Stimulated activated CD4-positive, alpha-beta T cell treated with anti-CD3 and anti-CD28 coated beads, Interleukin-4, amount 100 ng/mL, for 24 hours (primary cell): ENCODE measurements around the gene CAPN14.

Source experiments
- DNase-seq: peaks from one replicate; pipeline ENCODE4 v3.0.0-alpha.2; 2020

CAPN14 gene

DNA sequence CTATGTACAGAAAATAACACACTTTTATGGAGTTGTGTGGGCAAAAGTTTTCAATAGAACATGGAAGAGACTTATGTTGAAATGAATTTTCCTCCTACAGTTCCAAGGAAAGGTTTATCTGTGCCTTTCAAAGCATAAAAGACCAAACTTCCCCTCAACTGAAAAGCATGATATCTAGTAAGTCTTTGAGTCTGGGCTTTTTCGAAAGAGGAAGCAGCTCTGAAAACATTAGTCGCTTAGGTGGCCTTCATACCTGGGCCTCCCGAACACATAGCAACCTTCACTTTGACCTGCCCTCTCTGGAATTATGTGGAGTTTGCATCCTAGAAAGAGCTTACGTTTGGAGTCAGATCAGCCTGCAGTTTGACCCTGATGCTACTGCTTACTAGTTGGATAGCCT is 4.8 kb upstream of the CAPN14 start:
- DNase-seq: no peak

DNA sequence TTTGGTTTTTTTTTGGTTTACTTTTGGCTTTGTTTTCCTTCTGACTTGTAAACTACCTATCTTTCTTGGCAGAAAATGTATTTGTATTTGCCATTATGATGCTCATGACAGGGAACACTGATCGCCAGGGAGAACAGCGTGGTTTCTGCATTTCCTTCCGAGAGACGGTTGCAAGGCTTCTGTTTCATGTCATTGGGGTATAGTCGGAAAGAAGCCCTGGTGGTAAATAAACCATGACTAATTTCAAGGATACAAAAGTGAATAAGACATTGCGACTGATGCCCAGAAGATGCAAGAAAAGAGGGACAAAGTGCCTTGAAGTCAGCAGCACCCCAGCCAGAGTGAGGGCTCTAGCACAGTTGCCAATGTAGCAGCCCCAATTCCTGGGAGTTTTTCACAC is 4.2 kb upstream of the CAPN14 start:
- no peak for DNase-seq

DNA sequence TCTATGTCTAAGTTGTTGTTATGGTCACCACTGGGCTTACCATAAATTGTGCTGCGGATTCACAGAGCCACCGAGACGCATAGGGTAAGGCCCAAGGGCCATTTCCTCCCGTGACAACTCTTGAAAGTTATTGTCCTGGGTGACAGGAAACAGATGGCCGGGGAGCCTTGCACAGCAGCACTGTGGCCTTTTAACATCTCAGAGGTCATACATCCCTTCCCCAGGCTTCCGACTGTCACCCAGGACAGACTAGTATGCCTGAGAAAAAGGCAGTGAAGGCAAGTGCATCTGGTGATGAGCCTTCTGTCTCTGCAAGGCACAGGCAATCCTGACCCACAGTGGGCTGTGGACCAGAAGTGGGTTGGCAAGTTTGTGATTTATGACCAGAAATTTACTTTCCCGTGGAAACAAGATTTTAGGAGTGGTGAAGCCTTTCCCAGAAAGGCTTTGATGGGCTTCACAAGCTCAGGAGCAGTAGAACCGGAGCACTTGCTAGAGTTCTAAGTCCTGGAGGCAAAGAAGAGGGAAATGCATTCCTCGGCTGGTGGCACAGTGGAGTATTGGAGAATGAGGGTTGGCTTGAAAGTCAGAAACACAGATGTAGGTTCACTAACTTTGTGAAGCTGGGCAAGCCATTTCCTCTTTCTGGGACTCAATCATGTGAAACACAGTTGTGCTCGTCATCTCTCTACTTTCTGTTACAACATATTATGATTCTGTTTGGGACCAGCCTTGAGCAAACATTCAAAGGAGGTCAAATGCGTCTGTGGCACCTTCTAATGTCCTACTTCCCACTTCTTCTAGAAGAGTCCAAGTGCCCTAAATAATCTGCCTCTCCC is 2.0 kb upstream of the CAPN14 start:
- no peak for DNase-seq

DNA sequence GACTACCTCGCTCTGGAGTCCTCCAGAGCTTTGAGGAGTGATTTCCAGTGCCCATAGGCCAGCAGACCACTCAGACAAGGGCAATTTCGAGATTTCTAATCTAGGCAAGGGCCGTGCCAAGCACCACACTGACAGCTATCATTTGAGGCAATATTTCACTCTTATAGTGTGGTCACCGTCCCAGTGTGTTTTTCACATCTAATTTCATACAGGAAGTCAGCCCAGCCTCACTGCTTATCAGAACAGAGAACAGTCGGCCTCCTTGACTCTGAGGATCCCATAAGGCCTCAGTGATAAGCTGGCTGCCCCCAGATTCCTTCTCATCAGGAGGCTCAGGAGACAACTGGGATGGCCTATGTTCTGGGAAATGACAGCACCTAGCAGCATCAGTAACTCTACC is 581 bp downstream of the CAPN14 start:
- DNase-seq: no peak

DNA sequence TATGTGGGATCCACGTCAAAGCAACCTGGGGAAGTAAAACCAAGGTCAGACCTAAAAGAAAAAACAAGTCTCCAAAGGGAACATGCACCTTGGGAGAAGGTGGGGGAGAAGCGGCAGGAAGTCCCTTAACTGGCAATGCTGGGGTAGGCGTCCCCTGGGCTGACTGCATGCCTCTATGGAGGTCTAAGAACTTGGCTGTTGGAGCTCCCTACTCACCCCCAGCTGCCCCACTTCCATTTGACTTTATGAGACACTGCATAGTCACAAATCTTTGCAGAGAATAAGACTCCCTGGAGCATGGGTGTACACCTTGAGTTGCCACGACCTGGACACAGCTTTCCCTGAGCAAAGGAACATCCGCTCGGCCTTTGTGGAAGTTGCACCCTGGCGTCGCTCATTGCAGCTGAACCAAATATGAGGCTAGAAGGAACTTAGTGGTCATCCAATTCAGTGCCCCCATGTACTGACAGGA is 2.8 kb downstream of the CAPN14 start:
- no peak for DNase-seq

DNA sequence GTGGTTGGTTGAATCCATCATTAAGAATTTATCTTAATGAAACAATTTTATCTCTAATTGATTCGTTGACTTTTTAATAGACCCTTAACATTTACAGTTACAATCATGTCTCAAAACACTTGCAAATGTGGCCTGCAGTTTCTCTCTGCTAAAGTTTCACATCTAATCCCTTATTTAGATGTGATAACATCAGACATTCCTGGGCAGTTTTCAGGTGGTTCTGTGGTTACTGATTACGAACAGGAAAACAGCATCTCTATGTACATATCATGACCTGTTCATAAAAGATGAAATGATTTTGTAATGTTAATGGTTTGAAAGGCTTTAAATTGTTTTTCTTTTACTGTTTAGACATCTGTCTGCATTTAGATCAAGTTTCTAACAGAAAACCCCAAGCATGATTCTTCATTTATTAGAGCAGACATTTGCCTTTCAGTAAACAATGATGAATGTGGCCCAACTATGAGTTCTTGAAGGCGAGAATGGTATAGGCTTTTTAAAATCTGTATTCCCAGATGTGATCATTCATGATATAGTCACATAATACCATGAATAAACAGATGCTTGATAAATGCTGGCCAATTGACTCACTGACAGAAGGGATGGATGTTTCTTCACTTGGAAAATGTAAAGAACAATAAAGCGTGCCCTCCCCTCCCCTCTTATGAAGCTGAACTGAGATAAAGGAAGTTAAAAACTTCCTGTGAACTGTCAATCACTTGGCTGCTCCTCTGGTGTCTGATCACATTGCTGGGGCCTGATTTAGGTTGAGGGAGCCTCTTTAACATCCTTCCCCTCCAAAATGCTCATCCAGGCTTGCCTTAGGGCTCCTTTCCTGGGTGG is 3.5 kb downstream of the CAPN14 start:
- no peak for DNase-seq

DNA sequence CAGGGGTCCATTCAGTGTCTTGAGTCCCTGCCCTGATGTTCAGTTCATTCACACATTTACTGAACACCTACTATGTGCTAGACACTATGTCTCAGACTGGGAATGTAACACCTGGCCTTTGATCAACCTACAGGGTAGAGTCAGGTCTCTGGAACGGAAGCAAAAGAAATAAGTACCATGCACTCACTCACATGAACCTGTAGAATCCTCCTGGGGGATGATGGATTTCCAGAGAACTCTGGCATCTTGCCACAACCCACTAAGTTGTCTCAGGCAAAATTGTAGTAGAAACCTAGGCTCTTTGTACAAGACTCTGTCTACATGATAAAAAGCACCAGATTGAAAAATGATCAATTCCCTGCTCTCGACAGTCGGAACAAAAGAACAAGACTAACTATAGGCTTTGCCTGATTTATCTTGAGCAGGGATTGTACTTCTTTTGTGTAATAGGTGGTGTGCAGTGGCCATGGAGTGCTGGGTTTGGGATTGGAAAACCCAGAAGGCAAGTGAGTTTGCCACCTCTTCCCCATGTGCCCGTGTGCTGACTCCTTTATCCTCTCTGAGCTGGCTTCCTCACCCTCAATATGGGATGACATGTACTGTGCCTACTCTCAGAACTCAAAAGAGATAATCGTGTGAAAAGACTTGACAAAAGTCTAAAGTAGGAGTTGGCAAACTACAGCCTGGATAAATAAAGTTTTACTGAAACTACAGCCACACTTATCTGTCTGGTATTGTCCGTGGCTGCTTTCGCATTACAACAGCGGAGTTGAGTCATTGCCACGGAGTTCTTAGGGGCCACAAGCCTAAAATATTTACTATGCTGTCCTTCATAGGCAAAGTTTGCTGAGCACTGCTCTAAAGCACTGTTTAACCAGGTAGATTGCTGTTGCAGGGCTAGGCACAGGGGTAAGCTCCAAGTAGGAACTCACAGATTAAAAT is 4.4 kb downstream of the CAPN14 start:
- DNase-seq: no peak

DNA sequence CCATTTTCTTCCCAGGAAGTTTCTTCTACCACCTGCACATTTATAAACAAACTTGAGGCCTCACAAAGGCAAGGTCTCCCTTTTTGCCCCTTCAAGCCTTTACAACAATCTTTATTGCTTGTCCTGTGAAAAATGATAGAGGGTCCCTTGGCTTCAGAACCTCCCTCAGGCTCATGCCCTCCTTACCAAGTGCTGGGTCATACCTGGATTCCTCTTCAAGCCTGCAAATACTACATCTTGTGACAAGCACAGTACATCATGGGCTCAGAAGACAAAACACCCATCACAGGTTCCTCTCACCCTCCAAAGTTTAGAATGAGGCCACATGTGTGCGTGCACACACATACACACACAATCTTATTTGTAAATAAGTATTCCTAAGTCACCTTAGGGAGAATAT is 9.1 kb downstream of the CAPN14 start:
- no peak for DNase-seq

DNA sequence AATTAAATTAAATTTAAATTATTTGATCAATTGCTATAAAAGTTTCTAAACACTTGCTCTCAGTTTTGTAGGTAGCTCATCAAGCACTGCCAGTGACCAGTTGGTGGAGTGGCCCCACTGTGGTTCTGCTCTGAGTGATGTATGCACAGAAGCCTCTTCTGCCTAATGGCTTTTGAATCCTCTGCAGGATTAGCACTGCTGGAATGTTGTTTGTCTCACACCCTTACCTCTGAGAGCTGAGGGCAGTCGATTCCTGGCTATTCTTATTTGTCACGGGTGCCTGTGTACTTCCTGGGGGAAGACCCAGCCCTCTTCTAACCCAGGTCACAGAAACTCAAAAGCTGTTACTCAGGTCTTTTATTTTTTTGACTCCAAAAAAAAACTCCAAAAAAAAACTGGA is 9.5 kb downstream of the CAPN14 start:
- no peak for DNase-seq

DNA sequence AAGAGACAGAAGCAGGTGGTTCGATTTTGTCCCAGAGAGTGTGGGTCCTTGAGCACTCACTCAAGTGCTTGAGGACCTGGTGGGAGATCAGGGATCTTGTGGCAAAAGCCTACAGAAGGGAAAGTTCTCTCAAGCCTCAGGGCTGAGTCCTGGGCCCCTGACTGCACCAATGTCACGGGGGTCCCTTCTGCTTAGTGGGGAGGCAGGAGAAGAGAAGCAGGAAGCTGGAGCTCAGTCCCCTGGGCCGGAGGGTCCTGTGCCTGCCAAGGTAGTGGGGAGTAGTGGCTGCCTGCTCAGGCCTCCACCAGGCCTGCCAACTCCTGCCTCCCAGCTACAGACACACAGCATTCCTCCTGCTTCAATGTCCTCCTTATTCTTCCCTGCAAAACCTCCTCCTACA is 11.7 kb downstream of the CAPN14 start:
- DNase-seq: no peak

DNA sequence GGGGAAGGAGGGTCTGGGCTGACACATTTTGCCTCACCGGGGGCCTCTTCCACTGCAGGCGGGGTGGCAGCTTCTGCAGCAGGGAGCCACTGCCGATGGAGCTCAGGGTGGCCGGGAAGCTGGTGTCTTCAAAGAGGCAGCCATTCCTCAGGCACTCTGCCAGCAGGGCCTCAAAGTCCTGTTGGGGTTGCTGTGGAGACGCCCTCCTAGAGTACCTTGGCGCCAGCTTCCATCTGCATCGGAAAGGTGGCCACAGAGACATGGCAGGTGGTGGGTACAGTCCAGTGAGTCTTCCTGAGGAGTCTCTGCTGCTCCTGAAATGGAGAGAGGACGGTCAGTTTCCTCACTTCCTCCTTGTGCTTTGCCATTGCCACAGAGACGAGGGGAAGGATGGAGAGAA is 12.1 kb downstream of the CAPN14 start:
- DNase-seq: no peak

DNA sequence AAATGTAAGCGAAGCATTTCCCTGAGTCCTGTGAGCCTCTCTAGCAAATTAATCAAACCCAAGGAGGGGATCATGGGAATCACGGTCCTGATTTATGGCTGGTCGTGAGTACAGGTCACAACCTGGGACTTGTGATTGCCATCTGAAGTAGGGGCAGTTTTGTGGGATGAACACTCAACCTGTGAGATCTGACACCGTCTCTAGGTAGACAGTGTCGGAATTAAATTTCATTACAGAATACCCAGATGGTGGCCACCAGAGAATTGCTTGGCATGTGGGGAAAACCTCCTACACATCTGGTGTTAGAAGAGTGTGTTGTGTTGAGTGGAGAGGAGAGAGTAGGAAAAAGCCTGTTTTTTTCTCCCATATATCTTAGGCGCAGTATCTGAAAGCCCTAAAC is 12.5 kb downstream of the CAPN14 start:
- DNase-seq: no peak

DNA sequence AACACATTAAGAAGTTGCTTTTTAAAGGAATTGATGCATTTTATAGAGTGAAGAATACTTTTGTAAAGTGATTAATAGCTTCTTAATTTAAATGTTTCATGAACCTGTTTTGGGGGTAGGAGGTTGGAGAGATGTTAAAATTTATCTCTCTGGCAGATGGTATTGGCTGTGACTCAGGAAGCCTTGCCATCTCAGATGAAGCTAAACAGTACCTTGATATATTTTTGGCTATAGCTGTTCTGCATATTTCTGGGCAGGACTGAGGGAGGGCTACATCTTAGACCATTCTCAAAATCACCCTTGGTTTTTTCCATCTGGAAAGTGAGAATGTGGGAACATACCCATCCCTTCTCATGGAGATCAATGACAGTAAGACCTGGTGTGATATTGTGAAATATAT is 13.4 kb downstream of the CAPN14 start:
- no peak for DNase-seq

DNA sequence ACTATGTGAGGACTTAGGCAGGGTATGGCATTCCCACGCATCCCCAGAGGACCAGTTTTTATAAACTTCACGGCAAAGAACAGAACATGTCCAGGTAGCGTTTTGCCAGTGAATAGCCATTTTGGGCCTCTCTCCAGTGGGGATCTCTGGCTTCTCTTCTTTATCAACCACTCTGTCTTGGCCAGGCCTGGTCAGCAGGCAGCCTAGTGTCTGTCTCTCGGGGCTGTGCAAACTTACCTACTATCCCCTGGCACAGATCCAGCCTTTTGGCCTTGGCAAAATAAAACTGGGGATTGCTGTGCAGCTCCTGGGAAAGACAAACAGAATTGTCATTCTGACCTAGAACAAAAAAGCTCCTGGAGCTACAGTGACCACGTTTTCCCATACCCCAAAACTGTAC is 14.5 kb downstream of the CAPN14 start:
- DNase-seq: no peak

DNA sequence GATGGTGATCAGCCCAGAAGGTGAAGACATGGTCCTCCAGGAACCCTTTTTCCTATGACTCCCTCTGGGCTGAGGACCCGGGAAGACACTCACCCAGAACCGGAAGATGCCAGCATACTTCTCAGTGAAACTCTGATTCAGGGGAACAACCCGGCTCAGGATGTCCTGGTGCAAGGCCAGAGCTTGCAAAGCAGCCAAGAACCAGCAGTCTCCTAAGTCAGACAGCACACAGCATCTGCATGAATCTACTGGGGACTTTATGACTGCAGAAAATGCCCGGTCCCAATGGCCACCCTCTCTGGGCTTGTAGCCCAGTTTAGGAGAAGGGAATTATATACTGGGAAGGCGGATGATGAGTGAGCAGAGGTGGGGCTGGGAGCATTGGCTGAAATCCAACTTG is 15.3 kb downstream of the CAPN14 start:
- no peak for DNase-seq

DNA sequence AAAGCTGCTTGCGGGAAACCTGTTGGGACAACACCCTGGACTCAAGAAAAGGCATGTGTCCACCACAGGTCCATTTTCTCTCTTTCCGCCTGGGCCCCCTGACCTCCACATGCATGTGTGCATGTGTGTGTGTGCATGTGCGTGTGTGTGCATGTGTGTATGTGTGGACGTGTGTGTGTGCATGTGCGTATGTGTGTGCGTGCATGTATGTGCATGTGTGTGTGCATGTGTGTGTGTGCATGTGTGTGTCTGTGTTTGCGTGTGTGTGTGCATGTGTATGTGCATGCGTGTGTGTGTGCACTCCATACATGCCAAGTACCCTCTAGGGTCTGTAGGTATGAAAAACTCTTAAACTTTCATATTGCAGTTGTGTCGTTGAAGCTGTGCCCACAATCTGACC is 16.3 kb downstream of the CAPN14 start:
- no peak for DNase-seq

DNA sequence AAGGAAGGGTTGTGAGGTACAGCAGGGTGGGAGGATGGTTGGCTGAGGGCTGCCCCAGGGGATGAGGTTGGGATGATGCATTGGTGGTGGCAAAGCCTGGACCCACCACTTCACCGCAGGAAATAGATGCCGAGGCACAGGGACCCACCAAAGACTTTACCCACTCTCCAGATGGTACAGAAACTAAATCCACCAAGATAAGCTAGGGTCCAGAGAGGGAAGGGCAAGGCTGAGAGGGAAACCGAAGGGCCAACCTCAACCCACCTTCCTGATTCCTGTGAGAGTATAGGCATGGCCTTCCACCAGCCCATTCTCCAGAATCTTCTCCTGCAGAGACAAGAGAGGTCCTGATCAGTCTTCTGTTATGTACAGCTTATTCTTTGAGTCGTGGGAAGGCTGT is 18.1 kb downstream of the CAPN14 start:
- DNase-seq: no peak

DNA sequence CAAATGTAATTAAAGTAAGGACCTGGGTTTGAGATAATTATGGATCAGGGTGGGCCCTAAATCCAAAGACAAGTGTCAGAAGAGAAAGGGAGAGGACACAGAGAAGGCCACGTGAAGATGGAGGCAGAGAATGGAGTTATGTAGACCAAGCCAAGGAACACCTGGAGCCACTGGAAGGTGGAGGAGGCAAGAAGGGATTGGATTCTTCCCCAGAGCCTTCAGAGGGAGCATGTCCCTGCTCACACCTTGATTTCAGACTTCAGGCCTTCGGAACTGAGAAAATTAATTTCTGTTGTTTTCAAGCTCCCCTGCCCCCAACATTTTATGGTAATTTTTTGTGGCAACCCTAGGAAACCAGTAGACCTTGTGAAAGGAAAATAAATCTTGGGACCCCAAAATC is 19.6 kb downstream of the CAPN14 start:
- DNase-seq: no peak

DNA sequence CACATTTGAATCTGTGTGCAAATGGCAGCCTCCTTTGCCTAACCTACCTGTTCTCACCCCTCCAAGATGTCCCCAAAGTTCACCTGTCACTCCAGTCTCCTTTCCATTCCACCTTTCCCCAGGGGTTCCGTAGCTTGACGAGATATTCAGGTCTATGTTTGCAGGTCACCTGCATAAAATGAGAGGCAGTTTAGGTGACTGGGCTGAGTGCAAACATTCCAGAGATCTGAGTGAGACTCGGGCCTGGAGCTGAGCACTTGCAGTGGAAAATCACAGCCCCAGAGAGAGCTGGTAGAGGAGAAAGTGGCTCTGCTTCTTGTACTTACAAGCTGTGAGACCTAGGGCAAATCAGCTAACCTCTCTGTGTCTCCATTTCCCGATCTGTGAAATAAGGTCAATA is 20.1 kb downstream of the CAPN14 start:
- no peak for DNase-seq

DNA sequence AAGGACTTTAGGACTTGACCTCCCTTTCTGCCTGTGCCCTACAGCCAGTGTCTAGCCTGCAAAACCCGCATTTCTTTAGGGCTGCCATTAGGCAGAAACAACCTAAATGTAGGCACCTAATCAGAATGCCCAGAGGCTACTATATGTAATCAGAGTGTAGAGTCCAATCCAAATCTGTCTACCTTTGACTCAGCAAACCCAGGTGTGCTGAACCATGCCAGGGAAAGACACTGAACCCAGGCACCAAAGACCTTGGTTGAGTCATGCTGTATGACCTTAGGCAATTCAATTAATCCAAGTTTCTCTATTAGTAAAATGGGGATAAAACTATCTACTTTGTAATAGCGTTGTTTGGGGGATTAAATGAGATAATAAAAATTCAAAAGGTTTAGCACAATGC is 20.7 kb downstream of the CAPN14 start:
- DNase-seq: no peak

DNA sequence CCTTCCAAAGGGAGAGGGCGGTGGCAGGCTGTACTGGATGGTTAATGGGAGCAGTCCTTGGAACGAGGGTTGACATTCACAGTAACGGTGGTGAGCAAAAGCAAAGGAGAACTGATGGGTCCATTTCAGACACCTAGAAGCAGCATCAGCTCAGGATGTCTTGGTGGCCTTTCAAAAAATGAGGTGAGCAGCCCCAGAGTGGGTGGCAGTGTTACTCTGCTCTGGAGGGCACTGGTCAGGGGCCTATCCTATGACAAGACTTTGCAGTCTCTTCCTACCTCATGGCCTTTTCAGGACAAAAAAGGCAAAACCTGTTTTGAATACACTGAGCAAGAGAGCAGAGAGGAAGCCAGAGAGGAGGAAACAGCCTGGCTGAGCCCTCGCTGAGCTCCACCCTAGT is 23.5 kb downstream of the CAPN14 start:
- DNase-seq: no peak

DNA sequence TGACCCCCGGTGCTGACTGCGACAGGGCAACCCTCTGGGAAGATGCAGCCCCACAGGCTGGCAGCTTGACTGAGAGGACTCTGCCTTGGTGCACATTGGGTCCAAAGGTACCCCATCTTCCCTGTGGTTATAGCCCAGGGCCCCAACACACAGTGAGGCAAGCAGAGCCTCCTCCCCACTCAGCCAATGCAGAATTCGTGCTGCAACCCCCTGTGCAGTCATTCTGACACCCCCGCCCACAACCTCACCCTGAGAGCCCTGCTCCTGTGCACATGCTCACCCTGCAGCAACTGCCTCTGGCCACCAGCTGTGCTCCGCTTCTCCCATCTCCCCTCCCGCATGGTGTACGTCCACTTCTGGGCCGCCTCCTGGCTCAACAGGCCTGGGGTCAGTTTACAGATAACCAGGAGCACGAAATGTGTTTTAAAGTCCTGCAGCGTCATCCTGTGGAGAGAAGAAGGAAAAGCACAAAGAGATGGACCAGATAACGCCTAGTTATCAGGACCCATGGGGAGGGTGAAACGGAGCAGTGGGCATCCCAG is 24.4 kb downstream of the CAPN14 start:
- no peak for DNase-seq

DNA sequence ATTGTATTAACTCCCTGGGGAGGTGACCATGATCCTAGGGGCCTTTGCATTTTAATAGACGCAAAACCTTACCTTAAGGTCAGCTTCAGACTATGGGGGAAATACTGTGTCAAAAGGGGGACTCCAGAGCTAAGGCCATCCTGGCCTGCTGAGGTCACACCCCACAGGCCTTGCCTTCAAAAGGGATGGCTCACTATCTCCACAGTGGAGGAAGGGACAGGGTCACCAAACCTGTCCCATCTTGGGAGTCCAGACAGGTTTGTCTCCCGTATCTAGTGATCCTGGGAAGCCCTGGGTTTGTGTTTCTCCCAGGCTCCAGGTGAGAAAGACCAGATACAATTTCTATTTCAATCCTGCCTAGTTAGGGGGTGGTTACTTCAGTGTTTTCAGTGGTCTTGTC is 24.9 kb downstream of the CAPN14 start:
- no peak for DNase-seq
